Right ventricle myocardium superior (tissue), 1 donor: ENCODE results near the gene CCDC88C. TPM values are rescaled to one million over a fixed set of nuclear protein-coding genes. Genes with fewer than 3 reads are reported as not detected.
"Not testable (repeated sequence)": the region's sequence is repeated elsewhere in the genome, so short reads cannot be mapped to it uniquely, and the experiment has no call there.

Experiments used
- ATAC-seq: fragments of 200-7000 bp; cut with Tn5 transposase; one replicate; pipeline ENCODE4 v1.9.1; 2020; ENCODE audit warnings: mild to moderate bottlenecking; ENCODE audit not compliant: poor library complexity
- DNase-seq: peaks from one replicate; pipeline ENCODE4 v3.0.0-alpha.2; 2020
- intact Hi-C: fragments of 100-400 bp; cut with DNase I; formaldehyde crosslinking; loops from one replicate; pipeline ENCODE4 v1.11.2; 2022
- total RNA-seq: library from RNA; stranded (reverse); fragmentation: NEBNext Ultra II Directional; extraction: Animal tissue kit (Norgen Biotek cat#: 25700); gene quantifications from one replicate; pipeline ENCODE4 v1.2.1, GENCODE V29; 2021
- donor health status: DM: no; HTN: yes; CAD: no; lungs with severe emphysema.

Gene CCDC88C
- total RNA-seq, 1 donor from 2014 or later: 2.9 TPM

GRCh38 chr14:91255026-91255695 is 162.5 kb downstream of the CCDC88C start:
- DNase-seq: no peak
- intact Hi-C loops: no loop called here

GRCh38 chr14:91254461-91254860 is 163.2 kb downstream of the CCDC88C start:
- intact Hi-C loops: no loop called here
- DNase-seq (no peak), ATAC-seq (no peak)

More at GRCh38 chr14:91255026-91255695, 162.5 kb downstream of the CCDC88C start:
- no peak for ATAC-seq

GRCh38 chr14:91253795-91254323 is 163.8 kb downstream of the CCDC88C start:
- intact Hi-C loops: no loop called here
- peak; percentile 10 for ATAC-seq
- DNase-seq: no peak

GRCh38 chr14:91252871-91253794 is 164.5 kb downstream of the CCDC88C start:
- intact Hi-C loops: no loop called here
- ATAC-seq (peak; percentile 76), DNase-seq (peak; percentile 66)

GRCh38 chr14:91250912-91251311 is 166.7 kb downstream of the CCDC88C start:
- intact Hi-C loops: no loop called here
- DNase-seq (peak; percentile 49), ATAC-seq (no peak)

GRCh38 chr14:91249841-91250616 is 167.6 kb downstream of the CCDC88C start:
- DNase-seq: peak; percentile 44
- intact Hi-C loops: no loop called here
- ATAC-seq: no peak

- ATAC-seq (no peak), DNase-seq (no peak)
- intact Hi-C loops: no loop called here
Observed at GRCh38 chr14:91246051-91246852, 171.4 kb downstream of the CCDC88C start.

- ATAC-seq, intact Hi-C loops, DNase-seq: not testable (repeated sequence)
Observed at GRCh38 chr14:91245616-91246015, 172.0 kb downstream of the CCDC88C start.

- DNase-seq (no peak), ATAC-seq (no peak)
- intact Hi-C loops: no loop called here
Observed at GRCh38 chr14:91245029-91245428, 172.6 kb downstream of the CCDC88C start.

GRCh38 chr14:91244501-91244901 is 173.1 kb downstream of the CCDC88C start, which contains the start of gene GPR68:
TSS of gene GPR68 (minus strand) at chr14:91244704. CDS start at chr14:91235050, 9,654 bp downstream.
- intact Hi-C loops: no loop called here
- peak; percentile 54 for ATAC-seq
- peak; percentile 70 for DNase-seq

GRCh38 chr14:91243074-91243471 is 174.5 kb downstream of the CCDC88C start:
- ATAC-seq (no peak), DNase-seq (no peak)

GRCh38 chr14:91242635-91243034 is 175.0 kb downstream of the CCDC88C start:
- intact Hi-C loops: no loop called here
- ATAC-seq (no peak), DNase-seq (no peak)

More at GRCh38 chr14:91243074-91243471, 174.5 kb downstream of the CCDC88C start:
- intact Hi-C loops: no loop called here

- intact Hi-C loops: no loop called here
- no peak for DNase-seq
- no peak for ATAC-seq
Observed at GRCh38 chr14:91241863-91242262, 175.8 kb downstream of the CCDC88C start.

GRCh38 chr14:91238661-91239060 is 179.0 kb downstream of the CCDC88C start:
- intact Hi-C loops: no loop called here
- ATAC-seq (no peak), DNase-seq (no peak)

GRCh38 chr14:91238085-91238484 is 179.5 kb downstream of the CCDC88C start:
- ATAC-seq (no peak), DNase-seq (no peak)
- intact Hi-C loops: no loop called here

GRCh38 chr14:91237219-91237618 is 180.4 kb downstream of the CCDC88C start:
- intact Hi-C loops: no loop called here
- no peak for ATAC-seq
- DNase-seq: no peak

GRCh38 chr14:91235841-91236240 is 181.8 kb downstream of the CCDC88C start:
- no peak for DNase-seq
- no peak for ATAC-seq
- intact Hi-C loops: no loop called here

GRCh38 chr14:91234791-91235114 is 182.9 kb downstream of the CCDC88C start:
- DNase-seq: no peak
- intact Hi-C loops: no loop called here
- no peak for ATAC-seq
